Ovary (tissue), 9 donors: ENCODE results near the gene DYNLT4. TPM values are rescaled to one million over a fixed set of nuclear protein-coding genes. Genes with fewer than 3 reads are reported as not detected.

ENCODE experiments used
- DNase-seq, 5 donors: peaks; one replicate each; pipeline ENCODE4 v3.0.0-alpha.2; 2019 to 2020
- H3K27ac ChIP-seq, 2 donors: fragments of 200-600 bp; one replicate each; pipeline versions ENCODE4 v1.5.1 to v1.8.0; 2019 to 2022
- H3K27me3 ChIP-seq: fragments of 200-600 bp; one replicate; pipeline ENCODE4 v1.8.0; 2022
- H3K36me3 ChIP-seq: fragments of 200-600 bp; sonication (generic); one replicate; pipeline ENCODE4 v1.5.1; 2019
- H3K4me1 ChIP-seq: one replicate; pipeline ENCODE4 v1.8.1; 2013; ENCODE audit warnings: mild to moderate bottlenecking, moderate library complexity; ENCODE audit not compliant: insufficient read depth
- H3K4me3 ChIP-seq: fragments of 200-600 bp; sonication (generic); one replicate; pipeline ENCODE4 v1.5.1; 2017
- H3K9me3 ChIP-seq, 2 donors: fragments of 200-600 bp in 1 of 2; sonication (generic) in 1 of 2; one replicate each; pipeline versions ENCODE4 v1.5.1 to v1.8.1; 2013 to 2019; ENCODE audit warnings: mild to moderate bottlenecking in 1 of 2, moderate library complexity in 1 of 2
- CTCF ChIP-seq, 3 donors: fragments of 450-650 bp in 2 of 3; fragments of 200-600 bp in 1 of 3; IDR thresholded peaks; one replicate each; pipeline versions ENCODE4 v1.5.1 to v1.8.0; 2016 to 2022; ENCODE audit warnings: antibody characterized with exemption in 3 of 3, mild to moderate bottlenecking in 1 of 3
- EP300 ChIP-seq: sonication (generic); formaldehyde crosslinking; IDR thresholded peaks from one replicate; pipeline ENCODE4 v1.6.1; 2017; ENCODE audit warnings: antibody characterized with exemption
- POLR2A ChIP-seq: fragments of 450-650 bp; IDR thresholded peaks from one replicate; pipeline ENCODE4 v1.6.1; 2017; ENCODE audit warnings: antibody characterized with exemption, mild to moderate bottlenecking, moderate library complexity
- WGBS, 3 donors: extraction: QIAGEN DNeasy Blood & Tissue Kit in 1 of 3; methylation state at CpG; one replicate each; pipeline versions ENCODE4 v1.1.5 to v1.1.7; 2013 to 2017; 5-methylcytosine and 5-hydroxymethylcytosine counted together
- intact Hi-C, 4 donors: fragments of 100-400 bp; cut with DNase I; formaldehyde crosslinking; loops; one replicate each; pipeline versions ENCODE4 v1.11.0 to v1.15.1; 2022 to 2023
- polyA plus RNA-seq, 2 donors: library from polyadenylated mRNA; stranded (reverse); fragments of 200-250 nt in 1 of 2; fragments of 350-450 nt in 1 of 2; fragmentation: Illumina TruSeq in 1 of 2; extraction: RNeasy Lipid Tissue Mini Kit (QIAGEN cat#74804) in 1 of 2; gene quantifications; one replicate each; pipeline ENCODE4 v1.2.3, GENCODE V29; 2013 to 2014
- total RNA-seq, 7 donors: library from RNA; depleted of rRNA in 2 of 7; stranded (reverse); fragments of >200 nt in 2 of 7; fragmentation: NEBNext Ultra II Directional in 3 of 7; extraction: Animal tissue kit (Norgen Biotek cat#: 25700) in 3 of 7; gene quantifications; one replicate each; pipeline versions ENCODE4 v1.1.0 to v1.2.4, GENCODE V29; 2016 to 2023
- donor health status: DM: no; HTN: no; CAD: no; lungs with moderate emphysema.
- donor health status: DM: no; HTN: no; CAD: no.
- donor health status: Bipolar disorder and iron deficiency.
- donor health status: DM: yes; HTN: yes; CAD: no.
- donor health status: DM: no; HTN: no; CAD: no.
- donor health status: DM: yes; HTN: yes; CAD: no.

The DYNLT4 gene
- total and polyA plus RNA-seq, 9 donors: 0.22 to 23.7 (median 0.74) TPM; not detected in 1

- no peaks in the 10 kb centered on the region for H3K9me3 ChIP-seq
- no peak overlapping the region for H3K27ac ChIP-seq
- WGBS, 3 donors: 65 to 87% (median 82%) methylated on average over 6 of the region's 6 CpGs
- DNase-seq: peak in 2 of 5 donors; percentile 25 to 39
- TF ChIP-seq POLR2A (no peak), EP300 (no peak), CTCF (IDR thresholded peaks at IDR 0.05) (no peak)
- no peaks in the 10 kb centered on the region for H3K36me3 ChIP-seq
- H3K27me3 ChIP-seq: no peaks in the 10 kb centered on the region
- H3K4me1 ChIP-seq: peaks cover 3% of the 10 kb centered on the region
- H3K4me3 ChIP-seq: no peak overlapping the region
- intact Hi-C loops: loop anchor here in 1 of 4 donors (5.0 kb wide), 1 partner anchor 35 kb away; the partner anchor contains the start of gene BEST4
These were observed 15.1 kb upstream of the DYNLT4 start for GRCh38 chr1:44822131-44822701.

GRCh38 chr1:44821240-44821715, 14.1 kb upstream of the DYNLT4 start:
- H3K27ac ChIP-seq: no peak overlapping the region
- WGBS, 3 donors: 69 to 76% (median 70%) methylated on average over 9 of the region's 9 CpGs
- no peak for TF ChIP-seq CTCF (IDR thresholded peaks at IDR 0.05)
- no peak for TF ChIP-seq EP300
- no peak for TF ChIP-seq POLR2A
- intact Hi-C loops: loop anchor here in 1 of 4 donors (5.0 kb wide), 1 partner anchor 34 kb away; the partner anchor contains the start of gene BEST4
- H3K27me3 ChIP-seq: no peaks in the 10 kb centered on the region
- H3K4me1 ChIP-seq: peaks cover 3% of the 10 kb centered on the region
- H3K9me3 ChIP-seq: no peaks in the 10 kb centered on the region
- DNase-seq: peak in 2 of 5 donors; percentile 33 to 39
- no peak overlapping the region for H3K4me3 ChIP-seq
- H3K36me3 ChIP-seq: no peaks in the 10 kb centered on the region

- Histone ChIP-seq H3K9me3 (no peaks in the 10 kb centered on the region), H3K27ac (peak overlapping the region; percentile 62 to 93), H3K4me3 (peak overlapping the region; percentile 51), H3K27me3 (no peaks in the 10 kb centered on the region), H3K36me3 (no peaks in the 10 kb centered on the region), H3K4me1 (peaks cover 3% of the 10 kb centered on the region)
- TF ChIP-seq EP300: no peak
- TF ChIP-seq CTCF (IDR thresholded peaks at IDR 0.05): no peak
- TF ChIP-seq POLR2A: no peak
- peak in 3 of 5 donors; percentile 44 to 50 (median 45) for DNase-seq
- intact Hi-C loops: loop anchor here in 1 of 4 donors (5.0 kb wide), 1 partner anchor 33 kb away; the partner anchor contains the start of gene BEST4
- WGBS, 3 donors: 23 to 38% (median 27%) methylated on average over 22 to 25 of the region's 25 CpGs
These were observed 13.4 kb upstream of the DYNLT4 start for GRCh38 chr1:44820328-44821239.

- intact Hi-C loops: loop anchor here in 1 of 4 donors (5.0 kb wide), 1 partner anchor 32 kb away; the partner anchor contains the start of gene BEST4
- 2 to 10% (median 3%) methylated on average over 32 to 33 of the region's 33 CpGs for WGBS, 3 donors
- TF ChIP-seq CTCF (IDR thresholded peaks at IDR 0.05): peak in 1 of 3 donors; percentile 13
- TF ChIP-seq EP300: peak; percentile 2
- TF ChIP-seq POLR2A: peak; percentile 83
- H3K9me3 ChIP-seq: no peaks in the 10 kb centered on the region
- DNase-seq: peak; percentile 78 to 85 (median 80)
- peak overlapping the region; percentile 62 to 93 for H3K27ac ChIP-seq
- H3K27me3 ChIP-seq: no peaks in the 10 kb centered on the region
- H3K4me3 ChIP-seq: peak overlapping the region; percentile 51
- H3K4me1 ChIP-seq: peaks cover 3% of the 10 kb centered on the region
- H3K36me3 ChIP-seq: no peaks in the 10 kb centered on the region
These were observed 12.6 kb upstream of the DYNLT4 start for GRCh38 chr1:44819608-44820327.
